Measurements from ENCODE around the gene ZNF267.
"Not testable (repeated sequence)": the region's sequence is repeated elsewhere in the genome, so short reads cannot be mapped to it uniquely, and the experiment has no call there.

The ZNF267 gene

DNA sequence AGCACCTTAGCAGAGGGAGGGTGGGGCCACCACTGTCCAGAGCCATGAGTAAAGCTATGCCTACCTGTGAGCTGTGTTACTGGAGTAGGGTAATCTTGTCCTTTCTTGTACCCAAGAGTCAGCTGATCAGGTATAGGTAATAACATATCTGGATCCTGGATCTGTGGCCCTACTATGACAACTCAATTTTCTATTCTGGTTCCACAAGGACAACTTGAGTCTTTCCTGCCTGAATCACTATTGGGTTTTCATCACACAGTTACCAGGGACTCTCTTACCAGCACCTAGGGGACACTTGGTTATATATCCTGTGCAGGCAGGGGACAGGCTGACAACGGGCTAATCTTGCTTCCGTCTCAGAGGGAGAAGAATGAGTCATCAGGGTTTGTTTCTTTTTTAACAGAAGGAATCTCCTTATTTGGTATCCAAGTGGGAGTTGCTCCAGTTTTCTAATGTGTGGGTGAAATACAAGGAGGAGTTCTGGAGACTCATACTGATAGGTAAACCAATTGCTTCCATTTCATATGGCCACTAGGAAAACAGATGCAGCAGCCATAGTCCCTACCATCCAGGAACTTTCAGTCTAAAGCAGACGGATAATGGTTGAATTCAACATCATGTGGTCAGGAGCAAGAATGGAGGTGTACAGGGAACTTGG, 6.8 kb downstream of the ZNF267 start:
- TF ChIP-seq, protein P1, sequence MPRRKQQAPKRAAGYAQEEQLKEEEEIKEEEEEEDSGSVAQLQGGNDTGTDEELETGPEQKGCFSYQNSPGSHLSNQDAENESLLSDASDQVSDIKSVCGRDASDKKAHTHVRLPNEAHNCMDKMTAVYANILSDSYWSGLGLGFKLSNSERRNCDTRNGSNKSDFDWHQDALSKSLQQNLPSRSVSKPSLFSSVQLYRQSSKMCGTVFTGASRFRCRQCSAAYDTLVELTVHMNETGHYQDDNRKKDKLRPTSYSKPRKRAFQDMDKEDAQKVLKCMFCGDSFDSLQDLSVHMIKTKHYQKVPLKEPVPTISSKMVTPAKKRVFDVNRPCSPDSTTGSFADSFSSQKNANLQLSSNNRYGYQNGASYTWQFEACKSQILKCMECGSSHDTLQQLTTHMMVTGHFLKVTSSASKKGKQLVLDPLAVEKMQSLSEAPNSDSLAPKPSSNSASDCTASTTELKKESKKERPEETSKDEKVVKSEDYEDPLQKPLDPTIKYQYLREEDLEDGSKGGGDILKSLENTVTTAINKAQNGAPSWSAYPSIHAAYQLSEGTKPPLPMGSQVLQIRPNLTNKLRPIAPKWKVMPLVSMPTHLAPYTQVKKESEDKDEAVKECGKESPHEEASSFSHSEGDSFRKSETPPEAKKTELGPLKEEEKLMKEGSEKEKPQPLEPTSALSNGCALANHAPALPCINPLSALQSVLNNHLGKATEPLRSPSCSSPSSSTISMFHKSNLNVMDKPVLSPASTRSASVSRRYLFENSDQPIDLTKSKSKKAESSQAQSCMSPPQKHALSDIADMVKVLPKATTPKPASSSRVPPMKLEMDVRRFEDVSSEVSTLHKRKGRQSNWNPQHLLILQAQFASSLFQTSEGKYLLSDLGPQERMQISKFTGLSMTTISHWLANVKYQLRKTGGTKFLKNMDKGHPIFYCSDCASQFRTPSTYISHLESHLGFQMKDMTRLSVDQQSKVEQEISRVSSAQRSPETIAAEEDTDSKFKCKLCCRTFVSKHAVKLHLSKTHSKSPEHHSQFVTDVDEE (CRISPR knock-in tag; IDR thresholded peaks at IDR 0.05) = no peak
- TF ChIP-seq SNAI2 (CRISPR knock-in tag; IDR thresholded peaks at IDR 0.05) (no peak), ZNF565 (CRISPR knock-in tag; conservative IDR thresholded peaks at IDR 0.05; ENCODE audit: low read depth) (no peak), ESRRG (CRISPR knock-in tag; IDR thresholded peaks at IDR 0.05) (no peak), BACH2 (CRISPR knock-in tag; IDR thresholded peaks at IDR 0.05; ENCODE audit: borderline replicate concordance) (no peak), ZNF8 (CRISPR knock-in tag; IDR thresholded peaks at IDR 0.05) (no peak), TOX (CRISPR knock-in tag; IDR thresholded peaks at IDR 0.05; ENCODE audit: borderline replicate concordance) (no peak)
- TF ChIP-seq, protein P2, sequence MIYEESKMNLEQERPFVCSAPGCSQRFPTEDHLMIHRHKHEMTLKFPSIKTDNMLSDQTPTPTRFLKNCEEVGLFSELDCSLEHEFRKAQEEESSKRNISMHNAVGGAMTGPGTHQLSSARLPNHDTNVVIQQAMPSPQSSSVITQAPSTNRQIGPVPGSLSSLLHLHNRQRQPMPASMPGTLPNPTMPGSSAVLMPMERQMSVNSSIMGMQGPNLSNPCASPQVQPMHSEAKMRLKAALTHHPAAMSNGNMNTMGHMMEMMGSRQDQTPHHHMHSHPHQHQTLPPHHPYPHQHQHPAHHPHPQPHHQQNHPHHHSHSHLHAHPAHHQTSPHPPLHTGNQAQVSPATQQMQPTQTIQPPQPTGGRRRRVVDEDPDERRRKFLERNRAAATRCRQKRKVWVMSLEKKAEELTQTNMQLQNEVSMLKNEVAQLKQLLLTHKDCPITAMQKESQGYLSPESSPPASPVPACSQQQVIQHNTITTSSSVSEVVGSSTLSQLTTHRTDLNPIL (CRISPR knock-in tag; IDR thresholded peaks at IDR 0.05; ENCODE audit: low read depth) = no peak
- ATAC-seq = peak; percentile 73

DNA sequence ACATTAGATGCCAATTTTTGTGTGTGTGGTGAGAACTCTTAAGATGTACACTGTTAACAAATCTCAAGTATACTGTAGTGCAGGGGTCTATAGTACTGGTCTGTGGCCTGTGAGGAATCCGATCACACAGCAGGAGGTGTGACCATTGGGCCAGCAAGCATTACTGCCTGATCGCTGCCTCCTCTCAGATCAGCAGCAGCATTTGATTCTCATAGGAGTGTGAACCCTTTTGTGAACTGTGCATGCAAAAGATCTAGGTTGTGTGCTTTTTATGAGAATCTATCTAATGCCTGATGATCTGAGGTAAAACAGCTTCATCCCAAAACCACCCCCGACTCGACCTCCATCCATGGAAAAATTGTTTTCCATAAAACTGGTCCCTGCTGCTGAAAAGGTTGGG, 12.6 kb downstream of the ZNF267 start:
- TF ChIP-seq TOX (CRISPR knock-in tag; IDR thresholded peaks at IDR 0.05; ENCODE audit: borderline replicate concordance) = no peak
- ATAC-seq = no peak

DNA sequence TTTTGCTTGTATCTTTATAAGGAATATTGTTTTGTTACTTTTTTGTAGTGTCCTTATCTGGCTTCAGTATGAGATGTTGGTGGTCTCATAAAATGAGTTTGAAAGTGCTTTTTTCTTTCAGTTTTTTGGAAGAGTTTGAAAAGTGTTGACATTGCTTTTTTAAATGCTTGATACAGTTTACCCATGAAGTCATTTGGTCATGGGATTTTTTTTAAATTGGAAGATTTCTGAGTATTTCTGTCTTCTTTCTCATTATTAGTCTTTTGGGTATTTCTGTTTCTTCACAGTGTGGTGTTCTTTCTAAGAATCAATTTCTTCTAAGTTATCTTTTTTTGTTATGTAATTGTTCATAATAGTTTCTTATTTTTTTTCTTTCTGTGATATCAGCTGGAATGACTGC, 15.1 kb downstream of the ZNF267 start:
- no peak for TF ChIP-seq ZFP3 (CRISPR knock-in tag; IDR thresholded peaks at IDR 0.05)
- TF ChIP-seq BACH2 (CRISPR knock-in tag; IDR thresholded peaks at IDR 0.05; ENCODE audit: borderline replicate concordance) = no peak
- no peak for TF ChIP-seq ZFP30 (CRISPR knock-in tag; IDR thresholded peaks at IDR 0.05)
- TF ChIP-seq, protein P3, sequence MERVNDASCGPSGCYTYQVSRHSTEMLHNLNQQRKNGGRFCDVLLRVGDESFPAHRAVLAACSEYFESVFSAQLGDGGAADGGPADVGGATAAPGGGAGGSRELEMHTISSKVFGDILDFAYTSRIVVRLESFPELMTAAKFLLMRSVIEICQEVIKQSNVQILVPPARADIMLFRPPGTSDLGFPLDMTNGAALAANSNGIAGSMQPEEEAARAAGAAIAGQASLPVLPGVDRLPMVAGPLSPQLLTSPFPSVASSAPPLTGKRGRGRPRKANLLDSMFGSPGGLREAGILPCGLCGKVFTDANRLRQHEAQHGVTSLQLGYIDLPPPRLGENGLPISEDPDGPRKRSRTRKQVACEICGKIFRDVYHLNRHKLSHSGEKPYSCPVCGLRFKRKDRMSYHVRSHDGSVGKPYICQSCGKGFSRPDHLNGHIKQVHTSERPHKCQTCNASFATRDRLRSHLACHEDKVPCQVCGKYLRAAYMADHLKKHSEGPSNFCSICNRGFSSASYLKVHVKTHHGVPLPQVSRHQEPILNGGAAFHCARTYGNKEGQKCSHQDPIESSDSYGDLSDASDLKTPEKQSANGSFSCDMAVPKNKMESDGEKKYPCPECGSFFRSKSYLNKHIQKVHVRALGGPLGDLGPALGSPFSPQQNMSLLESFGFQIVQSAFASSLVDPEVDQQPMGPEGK (CRISPR knock-in tag; IDR thresholded peaks at IDR 0.05; ENCODE audit: borderline replicate concordance) = no peak
- TF ChIP-seq ESRRG (CRISPR knock-in tag; IDR thresholded peaks at IDR 0.05) = no peak
- no peak for TF ChIP-seq SNAI2 (CRISPR knock-in tag; IDR thresholded peaks at IDR 0.05)
- no peak for TF ChIP-seq TCF4 (CRISPR knock-in tag; IDR thresholded peaks at IDR 0.05; ENCODE audit: borderline replicate concordance)
- TF ChIP-seq ARNTL (CRISPR knock-in tag; IDR thresholded peaks at IDR 0.05; ENCODE audit: borderline replicate concordance, low read depth) = no peak
- TF ChIP-seq, protein P4, sequence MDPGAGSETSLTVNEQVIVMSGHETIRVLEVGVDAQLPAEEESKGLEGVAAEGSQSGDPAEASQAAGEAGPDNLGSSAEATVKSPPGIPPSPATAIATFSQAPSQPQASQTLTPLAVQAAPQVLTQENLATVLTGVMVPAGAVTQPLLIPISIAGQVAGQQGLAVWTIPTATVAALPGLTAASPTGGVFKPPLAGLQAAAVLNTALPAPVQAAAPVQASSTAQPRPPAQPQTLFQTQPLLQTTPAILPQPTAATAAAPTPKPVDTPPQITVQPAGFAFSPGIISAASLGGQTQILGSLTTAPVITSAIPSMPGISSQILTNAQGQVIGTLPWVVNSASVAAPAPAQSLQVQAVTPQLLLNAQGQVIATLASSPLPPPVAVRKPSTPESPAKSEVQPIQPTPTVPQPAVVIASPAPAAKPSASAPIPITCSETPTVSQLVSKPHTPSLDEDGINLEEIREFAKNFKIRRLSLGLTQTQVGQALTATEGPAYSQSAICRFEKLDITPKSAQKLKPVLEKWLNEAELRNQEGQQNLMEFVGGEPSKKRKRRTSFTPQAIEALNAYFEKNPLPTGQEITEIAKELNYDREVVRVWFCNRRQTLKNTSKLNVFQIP (CRISPR knock-in tag; IDR thresholded peaks at IDR 0.05; ENCODE audit: borderline replicate concordance, low read depth) = no peak
- no peak for TF ChIP-seq ZNF8 (CRISPR knock-in tag; IDR thresholded peaks at IDR 0.05)
- no peak for TF ChIP-seq ISL1 (CRISPR knock-in tag; IDR thresholded peaks at IDR 0.05)
- TF ChIP-seq, protein P2 (CRISPR knock-in tag; IDR thresholded peaks at IDR 0.05; ENCODE audit: low read depth) = no peak
- TF ChIP-seq, protein P5, sequence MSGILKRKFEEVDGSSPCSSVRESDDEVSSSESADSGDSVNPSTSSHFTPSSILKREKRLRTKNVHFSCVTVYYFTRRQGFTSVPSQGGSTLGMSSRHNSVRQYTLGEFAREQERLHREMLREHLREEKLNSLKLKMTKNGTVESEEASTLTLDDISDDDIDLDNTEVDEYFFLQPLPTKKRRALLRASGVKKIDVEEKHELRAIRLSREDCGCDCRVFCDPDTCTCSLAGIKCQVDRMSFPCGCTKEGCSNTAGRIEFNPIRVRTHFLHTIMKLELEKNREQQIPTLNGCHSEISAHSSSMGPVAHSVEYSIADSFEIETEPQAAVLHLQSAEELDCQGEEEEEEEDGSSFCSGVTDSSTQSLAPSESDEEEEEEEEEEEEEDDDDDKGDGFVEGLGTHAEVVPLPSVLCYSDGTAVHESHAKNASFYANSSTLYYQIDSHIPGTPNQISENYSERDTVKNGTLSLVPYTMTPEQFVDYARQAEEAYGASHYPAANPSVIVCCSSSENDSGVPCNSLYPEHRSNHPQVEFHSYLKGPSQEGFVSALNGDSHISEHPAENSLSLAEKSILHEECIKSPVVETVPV (CRISPR knock-in tag; IDR thresholded peaks at IDR 0.05) = no peak
- no peak for ATAC-seq

DNA sequence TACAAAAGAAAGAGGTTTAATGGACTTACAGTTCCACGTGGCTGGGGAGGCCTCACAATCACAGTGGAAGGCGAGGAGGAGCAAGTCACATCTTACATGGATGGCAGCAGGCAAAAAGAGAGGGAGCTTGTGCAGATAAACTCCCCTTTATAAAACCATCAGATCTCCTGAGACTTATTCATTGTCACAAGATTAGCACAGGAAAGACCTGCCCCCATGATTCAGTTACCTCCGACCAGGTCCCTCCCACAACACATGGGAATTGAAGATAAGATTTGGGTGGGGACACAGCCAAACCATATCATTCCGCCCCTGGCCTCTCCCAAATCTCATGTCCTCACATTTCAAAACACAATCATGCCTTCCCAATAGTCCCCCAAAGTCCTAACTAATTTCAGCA, 18.5 kb downstream of the ZNF267 start:
- ATAC-seq = not testable (repeated sequence)
